WERI-Rb-1 (cell line): ENCODE data around the gene METTL24.

Experiments used
- DNase-seq: peaks from one replicate; pipeline ENCODE4 v3.0.0-alpha.2; 2020
- H3K27ac ChIP-seq: fragments of 250-450 bp; sonication (Bioruptor Pico); 2 replicates; pipeline ENCODE4 v1.5.1; 2020; ENCODE audit warnings: mild to moderate bottlenecking, moderate library complexity
- H3K27me3 ChIP-seq: fragments of 250-450 bp; sonication (Bioruptor Pico); 2 replicates; pipeline ENCODE4 v1.5.1; 2021; ENCODE audit warnings: mild to moderate bottlenecking, low read depth, moderate library complexity; ENCODE audit not compliant: insufficient read depth, severe bottlenecking
- H3K36me3 ChIP-seq: fragments of 250-450 bp; sonication (Bioruptor Pico); 2 replicates; pipeline ENCODE4 v1.5.1; 2020; ENCODE audit warnings: mild to moderate bottlenecking, moderate library complexity
- H3K4me3 ChIP-seq: 2 replicates; pipeline ENCODE4 v1.5.1; 2011; ENCODE audit warnings: low read depth, mild to moderate bottlenecking, control low read depth, low read length
- H3K9me3 ChIP-seq: fragments of 250-450 bp; sonication (Bioruptor Pico); 2 replicates; pipeline ENCODE4 v1.5.1; 2021; ENCODE audit warnings: mild to moderate bottlenecking, moderate library complexity; ENCODE audit not compliant: severe bottlenecking
- TF ChIP-seq, protein P1 (sequence below): IDR thresholded peaks from 2 replicates; pipeline ENCODE4 v1.5.1; 2011; ENCODE audit warnings: low read depth, mild to moderate bottlenecking, control low read depth, inconsistent platforms, low read length

METTL24 gene

DNA sequence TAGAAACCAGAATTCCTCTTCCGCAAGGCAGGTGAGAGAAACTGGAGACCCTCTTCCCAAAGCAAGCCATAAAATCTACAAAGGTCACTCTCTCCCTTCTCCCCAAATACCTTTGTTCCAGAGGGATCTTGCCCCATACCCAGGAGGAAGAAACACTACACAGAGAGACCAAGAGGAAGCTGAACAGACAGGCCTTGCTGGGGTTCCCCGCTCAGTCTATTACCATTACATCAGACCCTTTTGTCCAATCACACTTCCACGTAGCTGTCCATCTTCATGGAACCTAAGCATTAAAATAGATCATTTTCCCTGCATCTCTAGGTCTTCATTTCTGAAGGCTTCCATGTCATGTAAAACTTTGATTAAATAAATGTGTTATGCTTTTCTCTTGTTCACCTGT, 32.1 kb downstream of the METTL24 start:
- Histone ChIP-seq H3K27ac (no peak overlapping the region), H3K36me3 (no peaks in the 10 kb centered on the region), H3K27me3 (no peaks in the 10 kb centered on the region), H3K4me3 (no peak overlapping the region), H3K9me3 (no peaks in the 10 kb centered on the region)
- no peak for DNase-seq
- TF ChIP-seq, protein P1, sequence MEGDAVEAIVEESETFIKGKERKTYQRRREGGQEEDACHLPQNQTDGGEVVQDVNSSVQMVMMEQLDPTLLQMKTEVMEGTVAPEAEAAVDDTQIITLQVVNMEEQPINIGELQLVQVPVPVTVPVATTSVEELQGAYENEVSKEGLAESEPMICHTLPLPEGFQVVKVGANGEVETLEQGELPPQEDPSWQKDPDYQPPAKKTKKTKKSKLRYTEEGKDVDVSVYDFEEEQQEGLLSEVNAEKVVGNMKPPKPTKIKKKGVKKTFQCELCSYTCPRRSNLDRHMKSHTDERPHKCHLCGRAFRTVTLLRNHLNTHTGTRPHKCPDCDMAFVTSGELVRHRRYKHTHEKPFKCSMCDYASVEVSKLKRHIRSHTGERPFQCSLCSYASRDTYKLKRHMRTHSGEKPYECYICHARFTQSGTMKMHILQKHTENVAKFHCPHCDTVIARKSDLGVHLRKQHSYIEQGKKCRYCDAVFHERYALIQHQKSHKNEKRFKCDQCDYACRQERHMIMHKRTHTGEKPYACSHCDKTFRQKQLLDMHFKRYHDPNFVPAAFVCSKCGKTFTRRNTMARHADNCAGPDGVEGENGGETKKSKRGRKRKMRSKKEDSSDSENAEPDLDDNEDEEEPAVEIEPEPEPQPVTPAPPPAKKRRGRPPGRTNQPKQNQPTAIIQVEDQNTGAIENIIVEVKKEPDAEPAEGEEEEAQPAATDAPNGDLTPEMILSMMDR = no peak

DNA sequence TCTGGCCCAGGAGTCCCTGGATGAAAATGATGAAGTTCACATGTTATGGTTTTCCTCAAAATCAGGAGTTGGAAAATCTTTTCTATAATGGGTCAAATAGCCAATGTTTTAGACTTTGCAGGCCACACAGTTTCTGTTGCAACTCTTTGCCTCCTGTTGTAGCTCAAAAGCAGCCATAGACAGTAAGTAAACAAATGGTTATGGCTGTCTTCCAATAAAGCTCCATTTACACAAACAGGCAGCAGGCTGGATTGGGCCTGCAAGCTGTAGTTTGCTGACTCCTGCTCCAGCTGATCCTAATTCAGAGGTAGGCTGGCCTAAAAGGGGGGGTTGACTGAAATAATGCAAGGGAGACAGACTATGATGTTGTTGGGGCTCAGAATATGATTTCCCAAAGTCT, 33.0 kb downstream of the METTL24 start:
- DNase-seq = no peak
- TF ChIP-seq, protein P1 = no peak

DNA sequence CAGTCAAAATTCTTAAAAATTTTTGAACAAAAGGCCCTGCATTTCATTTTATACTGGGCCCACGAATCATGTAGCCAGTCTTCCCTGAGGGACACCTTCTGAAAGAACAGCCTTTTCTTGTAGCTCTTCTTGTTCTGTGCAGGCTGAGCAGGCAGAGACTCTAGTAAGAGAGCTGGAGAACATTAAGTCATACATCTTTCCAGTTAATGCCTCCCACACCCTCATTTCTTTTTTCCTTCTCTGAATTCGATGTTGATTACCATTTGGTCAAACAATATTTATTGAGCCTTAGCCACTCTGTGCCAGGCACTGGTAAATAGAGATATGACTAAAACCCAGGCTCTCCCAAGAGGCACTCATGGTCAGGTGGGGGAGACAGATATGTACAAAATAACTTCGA, 33.6 kb downstream of the METTL24 start:
- no peaks in the 10 kb centered on the region for H3K27me3 ChIP-seq
- H3K9me3 ChIP-seq = no peaks in the 10 kb centered on the region
- no peaks in the 10 kb centered on the region for H3K36me3 ChIP-seq
- no peak for DNase-seq
- H3K27ac ChIP-seq = no peak overlapping the region
- TF ChIP-seq, protein P1 = no peak
- no peak overlapping the region for H3K4me3 ChIP-seq

More for the DNA sequence above, 33.0 kb downstream of the METTL24 start:
- H3K9me3 ChIP-seq = no peaks in the 10 kb centered on the region
- no peaks in the 10 kb centered on the region for H3K27me3 ChIP-seq
- no peak overlapping the region for H3K27ac ChIP-seq
- H3K4me3 ChIP-seq = no peak overlapping the region
- H3K36me3 ChIP-seq = no peaks in the 10 kb centered on the region

DNA sequence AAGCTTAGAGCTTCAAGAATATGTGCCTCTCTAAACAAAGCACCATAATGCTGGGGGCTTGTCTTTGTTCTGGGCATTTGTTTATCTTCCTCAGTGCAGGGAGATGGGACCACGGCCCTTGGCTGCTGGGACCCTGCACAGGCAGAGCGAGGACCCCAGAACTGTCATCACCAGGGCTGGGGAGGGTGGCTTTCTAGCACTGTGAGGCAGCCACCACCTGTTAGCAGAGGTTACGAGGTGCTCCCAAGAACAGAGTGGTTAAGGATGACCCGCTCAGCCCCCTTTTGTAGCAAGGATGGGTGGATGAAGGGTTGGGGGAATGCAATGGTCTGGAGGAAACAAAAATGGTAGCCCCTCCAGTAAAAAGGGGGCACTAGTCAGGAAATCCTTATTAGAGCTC, 34.9 kb downstream of the METTL24 start:
- Histone ChIP-seq H3K27me3 (no peaks in the 10 kb centered on the region), H3K9me3 (no peaks in the 10 kb centered on the region), H3K27ac (no peak overlapping the region), H3K36me3 (no peaks in the 10 kb centered on the region), H3K4me3 (no peak overlapping the region)
- TF ChIP-seq, protein P1 = no peak
- no peak for DNase-seq

DNA sequence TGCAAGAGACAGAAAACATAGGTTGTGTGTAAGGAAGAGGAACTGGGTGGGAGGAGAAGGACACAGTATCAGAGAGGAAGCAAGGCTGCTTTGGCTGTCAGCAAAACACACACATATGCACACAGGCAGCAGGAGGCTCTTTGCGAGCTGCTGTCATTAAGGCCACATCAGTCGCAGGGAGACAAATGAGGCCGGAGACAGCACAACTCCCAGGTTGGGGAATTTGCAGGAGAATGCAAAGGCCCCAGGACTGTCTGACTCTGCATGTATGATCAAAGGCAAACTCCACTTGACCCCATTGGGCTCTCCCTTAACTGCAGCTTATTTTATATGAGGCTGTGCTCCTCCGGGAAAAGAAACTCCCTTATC, 35.3 kb downstream of the METTL24 start:
- no peak overlapping the region for H3K27ac ChIP-seq
- TF ChIP-seq, protein P1 = no peak
- H3K36me3 ChIP-seq = no peaks in the 10 kb centered on the region
- H3K4me3 ChIP-seq = no peak overlapping the region
- no peaks in the 10 kb centered on the region for H3K27me3 ChIP-seq
- DNase-seq = no peak
- no peaks in the 10 kb centered on the region for H3K9me3 ChIP-seq

DNA sequence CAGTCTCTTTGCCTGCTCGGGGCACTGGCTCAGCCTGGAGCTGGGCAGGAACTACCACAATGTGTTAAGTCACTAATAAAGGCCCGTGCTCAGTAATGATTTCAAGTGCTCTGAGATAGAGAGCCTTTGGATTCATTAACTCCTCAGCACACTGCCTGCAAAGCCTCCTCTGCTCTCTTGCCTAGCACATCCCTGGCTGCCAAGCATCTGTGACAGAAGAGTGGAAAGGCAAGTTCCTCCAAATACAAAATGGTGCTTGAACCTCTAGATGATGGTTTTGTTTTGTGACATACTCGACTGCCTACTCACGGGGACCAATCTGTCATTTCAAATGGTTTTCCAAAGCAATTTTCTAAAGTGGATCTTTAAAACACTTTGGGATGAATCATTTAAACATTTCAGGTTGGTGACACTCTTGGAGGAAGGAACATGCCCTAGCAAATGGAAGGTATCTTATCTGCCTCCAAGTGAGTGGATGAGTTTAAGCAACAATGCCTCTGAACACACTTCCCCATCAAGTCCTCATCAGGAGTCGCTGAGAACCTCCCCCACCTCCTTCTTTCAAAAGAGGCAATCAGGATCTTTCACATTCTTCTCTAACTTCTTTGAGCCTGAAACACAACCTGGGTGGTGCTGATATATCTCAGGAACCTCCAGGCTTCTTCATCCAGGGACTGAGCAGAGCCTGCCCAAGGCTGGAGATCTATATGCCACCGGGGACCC, 35.8 kb downstream of the METTL24 start:
- no peaks in the 10 kb centered on the region for H3K27me3 ChIP-seq
- no peak for DNase-seq
- H3K27ac ChIP-seq = no peak overlapping the region
- no peaks in the 10 kb centered on the region for H3K9me3 ChIP-seq
- H3K36me3 ChIP-seq = no peaks in the 10 kb centered on the region
- no peak overlapping the region for H3K4me3 ChIP-seq
- TF ChIP-seq, protein P1 = no peak
